Measurements from ENCODE around the gene DNAH7. TPM values are rescaled to one million over a fixed set of nuclear protein-coding genes. Genes with fewer than 3 reads are reported as not detected.

DNAH7 gene
- total and polyA plus RNA-seq, 2 of the 4 experiments (the other 2 are of a cell fraction): 0.22 to 0.36 TPM

- Histone ChIP-seq H2BK120ac (ENCODE audit: low read depth, low read length) (no peak overlapping the region), H3K4me3 (ENCODE audit: insufficient read depth, low read depth, low read length) (no peak overlapping the region), H3K56ac (ENCODE audit: extremely low read depth, insufficient read depth, low read length) (no peak overlapping the region), H3K4me2 (ENCODE audit: low read depth, low read length) (no peak overlapping the region), H3K4ac (ENCODE audit: low read depth, low read length) (no peak overlapping the region), H3K14ac (replicated peaks; ENCODE audit: low read depth, low read length) (no peak overlapping the region), H3K36me3 (ENCODE audit: control insufficient read depth, insufficient read depth, low read length) (no peaks in the 10 kb centered on the region), H3K27me3 (ENCODE audit: control insufficient read depth, insufficient read depth, low read length) (no peaks in the 10 kb centered on the region), H2BK5ac (ENCODE audit: low read depth, low read length, poor library complexity, severe bottlenecking) (no peak overlapping the region), H4K91ac (ENCODE audit: insufficient read depth, low read depth, low read length) (no peak overlapping the region), H3K9me1 (ENCODE audit: insufficient read depth, low read length) (peaks cover 4% of the 10 kb centered on the region; the same call in 1 of the 2 replicates), H3K23ac (ENCODE audit: low read depth, low read length) (no peak overlapping the region), H2AK5ac (ENCODE audit: low read depth, low read length) (no peak overlapping the region), H3K9me3 (ENCODE audit: control insufficient read depth, insufficient read depth, low read length) (no peaks in the 10 kb centered on the region), H2BK15ac (ENCODE audit: low read depth, low read length) (no peak overlapping the region), H2BK20ac (ENCODE audit: low read depth, low read length) (no peak overlapping the region), H2AFZ (replicated peaks; ENCODE audit: low read length, poor library complexity) (no peak overlapping the region), H4K20me1 (ENCODE audit: insufficient read depth, low read length) (no peaks in the 10 kb centered on the region), H4K8ac (ENCODE audit: low read depth in 2 of 2, low read length in 2 of 2) (no peak overlapping the region), H3K9ac (ENCODE audit: low read depth, low read length) (no peak overlapping the region), H3K27ac (ENCODE audit: insufficient read depth, low read length) (no peak overlapping the region), H2AK9ac (replicated peaks; ENCODE audit: low read depth, low read length, poor library complexity) (no peak overlapping the region), H3K79me1 (ENCODE audit: low read depth in 1 of 2, low read length in 2 of 2) (no peaks in the 10 kb centered on the region), H3K4me1 (ENCODE audit: control insufficient read depth, insufficient read depth, low read length) (peaks cover 3% of the 10 kb centered on the region; the same call in 1 of the 2 replicates), H4K5ac (ENCODE audit: low read depth, low read length) (no peak overlapping the region), H3K18ac (ENCODE audit: low read depth, low read length) (no peak overlapping the region)
- intact Hi-C loops (cut with micrococcal nuclease) (no loop called here), dilution Hi-C loops (cut with HindIII; ENCODE audit: low sequenced_read_pairs, unreplicated experiment) (no loop called here), in situ Hi-C loops (cut with MboI; ENCODE audit: low sequenced_read_pairs) (no loop called here)
- BruUV-seq (replicated peaks): no TSS peak
- TF ChIP-seq POLR2A (IDR thresholded peaks at IDR 0.05; ENCODE audit: low read depth, low read length) (no peak), MAFK (IDR thresholded peaks at IDR 0.05; ENCODE audit: low read depth, low read length) (no peak), USF2 (IDR thresholded peaks at IDR 0.05; ENCODE audit: low read depth, low read length) (no peak), CEBPB (IDR thresholded peaks at IDR 0.05; ENCODE audit: low read depth, low read length) (no peak), RFX5 (IDR thresholded peaks at IDR 0.05; ENCODE audit: low read depth, low read length) (no peak), MXI1 (IDR thresholded peaks at IDR 0.05; ENCODE audit: borderline replicate concordance, low read depth, low read length) (no peak), NFE2L2 (IDR thresholded peaks at IDR 0.05; ENCODE audit: low read depth, low read length) (no peak), RCOR1 (IDR thresholded peaks at IDR 0.05; ENCODE audit: insufficient replicate concordance, low read length) (no peak), FOS (IDR thresholded peaks at IDR 0.05; ENCODE audit: low read depth, low read length) (no peak)
- DNase-seq (no peak), ATAC-seq (ENCODE audit: low read depth) (no peak)
- ChIA-PET CTCF (interaction anchor here (0.6 kb wide), 1 partner anchor 27 kb away, joined by 6 read pairs; no protein-coding TSS in a partner anchor), POLR2A (ENCODE audit: unreplicated experiment) (no interaction called here)
- 100% methylated on average over 1 of the region's 5 CpGs; no CpG with 5 or more reads in 1 of the 2 experiments for WGBS, 2 experiments (ENCODE audit: extremely low coverage in 2 of 2, insufficient read length in 1 of 2)
These were observed 37.3 kb upstream of the DNAH7 start for GRCh38 chr2:196105951-196106350.

Measured in IMR-90 (cell line).